Middle frontal gyrus (tissue), 1 donor: ENCODE results near the gene CBX2.

Source experiments
- DNase-seq: peaks from one replicate; pipeline ENCODE4 v3.0.0-alpha.2; 2015; ENCODE audit warnings: low spot score; ENCODE audit errors: extremely low spot score

The CBX2 gene

GRCh38 chr17:79826841-79827578 is 49.1 kb downstream of the CBX2 start:
- no peak for DNase-seq

GRCh38 chr17:79829004-79829403 is 51.1 kb downstream of the CBX2 start:
- DNase-seq: no peak

GRCh38 chr17:79829457-79829856 is 51.5 kb downstream of the CBX2 start:
- no peak for DNase-seq

DNA sequence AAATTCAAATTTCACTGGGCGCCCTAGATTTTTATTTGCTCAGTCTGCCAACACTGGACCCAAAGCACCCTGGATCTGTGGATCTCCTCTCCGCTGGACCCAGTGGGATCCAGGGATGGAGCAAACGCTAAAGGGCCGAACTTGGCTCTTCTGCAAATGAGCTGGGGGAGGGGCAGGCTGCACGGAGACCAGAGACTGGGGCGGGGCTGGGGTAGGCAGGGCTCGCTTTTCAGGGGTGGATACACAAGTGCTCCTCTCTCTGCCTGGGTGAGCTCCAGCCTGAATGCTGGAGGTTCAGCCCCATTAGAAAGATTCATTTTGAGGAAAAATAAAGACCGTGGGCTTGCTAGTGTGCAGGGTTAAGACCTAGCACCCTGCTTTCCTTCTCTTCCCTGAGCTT is 52.4 kb downstream of the CBX2 start:
- DNase-seq: no peak

GRCh38 chr17:79830763-79831264 is 52.9 kb downstream of the CBX2 start:
- no peak for DNase-seq

DNA sequence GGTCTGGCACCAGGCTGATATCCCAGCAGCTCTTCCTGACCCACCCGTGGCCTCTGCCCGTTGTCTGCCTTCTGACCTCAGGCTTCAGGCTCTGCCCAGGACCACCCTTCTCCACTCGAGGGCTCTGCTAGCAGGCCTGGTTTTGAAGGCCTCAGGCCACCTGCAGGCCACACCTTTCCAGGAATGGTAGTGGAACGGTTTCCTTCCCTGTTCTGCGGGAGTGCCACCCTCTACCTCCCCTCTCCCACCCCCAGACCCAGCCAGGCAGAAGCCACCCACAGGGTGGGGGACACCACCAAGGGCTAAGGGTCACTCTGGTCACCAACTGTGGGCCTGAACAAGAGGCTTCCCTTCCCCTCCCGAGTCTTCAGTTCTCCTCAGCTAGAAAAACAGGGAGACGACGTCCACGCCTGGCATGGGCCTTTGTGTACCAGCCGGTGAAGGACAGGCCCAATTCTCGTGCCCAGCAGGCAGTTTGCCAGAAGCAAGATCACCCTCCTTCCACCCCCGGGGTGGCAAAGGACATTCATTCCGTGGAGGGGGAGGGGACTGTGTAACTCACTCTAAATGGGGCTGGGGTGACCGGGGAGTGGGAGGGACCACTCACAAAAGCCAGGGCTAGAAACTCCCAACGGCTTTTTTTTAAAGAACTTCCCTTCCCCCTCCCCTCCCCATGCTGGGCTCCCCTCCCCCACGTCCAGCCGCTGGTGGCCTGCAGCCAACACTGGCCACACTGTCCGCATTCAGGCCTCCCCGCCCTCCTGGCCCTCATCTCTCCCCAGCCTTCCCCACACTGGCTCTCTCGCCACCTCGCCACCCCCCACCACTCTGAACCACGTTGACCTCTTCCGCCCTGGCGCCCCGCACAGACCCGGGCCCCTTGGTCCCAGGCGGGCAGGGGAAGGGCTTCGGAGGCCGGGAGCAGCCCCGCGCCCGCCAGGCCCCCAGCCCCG is 53.6 kb downstream of the CBX2 start:
- DNase-seq: no peak

GRCh38 chr17:79832218-79833109 is 54.5 kb downstream of the CBX2 start:
- DNase-seq: no peak

GRCh38 chr17:79833110-79833450 is 55.1 kb downstream of the CBX2 start:
- DNase-seq: no peak

DNA sequence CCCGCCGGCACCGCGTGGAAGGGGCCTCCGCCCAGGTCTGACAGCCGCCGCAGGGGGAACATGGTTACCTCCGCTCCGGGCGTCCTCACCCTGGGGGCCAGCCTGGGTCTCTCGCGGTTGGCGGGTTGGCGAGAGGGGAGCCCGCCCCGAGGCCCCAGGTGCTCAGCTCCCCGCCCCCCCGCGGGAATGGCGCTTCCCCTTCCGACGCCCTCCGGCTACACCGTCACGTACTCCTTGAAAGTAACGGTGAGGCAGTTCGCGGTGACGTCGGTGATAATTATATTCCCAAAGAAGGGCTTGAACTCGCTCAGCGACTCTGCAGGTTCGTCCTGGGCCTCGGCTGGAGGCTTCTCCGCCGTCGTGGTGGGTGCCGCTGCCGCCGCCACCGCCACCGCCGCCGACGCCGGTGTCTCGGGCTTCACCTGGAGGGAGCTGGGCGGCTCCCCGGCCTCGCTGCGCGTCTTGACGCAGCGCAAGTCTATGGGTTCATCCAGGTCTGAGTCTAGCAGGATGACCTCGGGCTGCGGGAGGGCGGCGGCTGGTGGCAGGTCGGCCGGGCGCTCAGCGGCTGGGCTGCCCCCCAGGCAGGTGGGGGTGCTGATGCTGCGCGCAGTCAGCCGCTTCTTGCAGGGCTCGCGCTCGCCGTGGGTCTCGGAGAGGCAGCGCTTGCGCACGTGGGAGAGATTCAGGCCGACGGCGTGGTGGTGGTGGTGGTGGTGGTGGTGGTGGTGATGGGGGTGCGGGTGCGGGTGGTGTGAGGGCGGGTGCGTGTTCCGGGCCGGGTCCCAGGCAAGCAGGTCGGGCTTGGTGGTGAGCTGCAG is 56.0 kb downstream of the CBX2 start:
- no peak for DNase-seq

DNA sequence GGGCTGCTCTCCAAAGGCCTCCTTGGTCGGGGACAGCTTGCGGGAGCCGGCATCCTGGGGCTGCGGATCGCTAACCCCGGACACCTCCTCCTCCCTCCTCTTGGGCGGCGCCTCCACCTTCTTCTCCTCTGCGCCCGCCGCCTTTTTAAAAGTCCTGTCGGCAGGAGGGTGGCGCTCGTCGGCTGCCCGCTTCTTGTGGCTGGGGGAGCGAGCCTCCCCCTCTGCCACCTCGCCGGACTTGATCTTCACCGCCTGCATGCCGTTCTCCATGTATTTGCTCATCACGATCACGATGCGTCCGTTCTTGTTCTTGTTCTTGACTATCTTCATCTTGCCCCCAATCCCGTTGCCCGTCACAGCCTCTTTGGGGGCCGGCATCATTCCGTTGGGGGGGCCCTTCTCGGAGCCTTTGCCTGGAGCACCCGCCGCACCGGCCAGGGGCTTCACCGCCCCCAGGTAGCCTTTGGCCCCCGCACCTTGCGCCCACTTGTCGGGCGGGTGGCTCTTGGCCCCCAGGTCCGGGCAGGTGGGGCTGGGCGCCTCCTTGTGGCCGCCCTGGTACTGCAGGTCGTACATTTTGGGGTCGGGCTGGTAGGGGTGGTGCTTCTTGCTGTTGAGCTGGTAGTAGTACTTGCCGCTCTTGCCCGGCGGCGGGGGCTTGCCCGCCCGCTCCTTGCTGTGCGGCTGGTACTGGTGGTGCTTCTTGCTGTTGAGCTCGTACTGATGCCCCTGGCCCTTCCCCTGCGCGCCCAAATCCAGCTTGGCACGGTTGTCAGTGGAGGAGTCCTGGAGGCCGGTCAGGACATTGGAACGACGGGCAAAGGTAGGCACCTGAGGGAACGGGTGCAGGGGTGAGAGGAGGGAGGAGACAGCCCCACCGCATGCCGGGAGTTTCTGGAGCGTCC is 56.9 kb downstream of the CBX2 start:
- no peak for DNase-seq

DNA sequence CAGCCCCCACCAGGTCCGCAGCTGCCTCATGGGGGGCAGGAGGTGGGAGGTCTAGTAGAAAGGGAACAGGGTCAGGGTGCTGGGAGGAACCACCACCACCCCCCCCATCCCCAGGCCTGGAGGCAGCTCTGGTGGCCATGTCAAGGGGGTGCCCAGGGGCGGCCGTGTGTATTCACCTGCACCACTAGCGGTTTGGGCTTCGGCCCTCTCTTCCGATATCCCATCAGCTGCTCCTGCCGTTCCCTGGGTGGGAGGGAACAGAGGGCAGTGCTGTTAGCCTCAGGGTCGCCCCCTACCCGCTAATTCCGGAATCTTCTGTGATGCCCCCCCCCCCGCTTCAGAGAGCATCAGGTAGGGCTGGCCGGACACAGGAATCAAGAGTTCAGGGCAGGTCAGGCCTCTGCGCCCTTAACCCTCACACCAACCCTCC is 57.5 kb downstream of the CBX2 start:
- DNase-seq: no peak

- DNase-seq: no peak
These were observed 58.1 kb downstream of the CBX2 start for GRCh38 chr17:79835953-79836509.

- no peak for DNase-seq
These were observed 58.6 kb downstream of the CBX2 start for GRCh38 chr17:79836510-79836971.

DNA sequence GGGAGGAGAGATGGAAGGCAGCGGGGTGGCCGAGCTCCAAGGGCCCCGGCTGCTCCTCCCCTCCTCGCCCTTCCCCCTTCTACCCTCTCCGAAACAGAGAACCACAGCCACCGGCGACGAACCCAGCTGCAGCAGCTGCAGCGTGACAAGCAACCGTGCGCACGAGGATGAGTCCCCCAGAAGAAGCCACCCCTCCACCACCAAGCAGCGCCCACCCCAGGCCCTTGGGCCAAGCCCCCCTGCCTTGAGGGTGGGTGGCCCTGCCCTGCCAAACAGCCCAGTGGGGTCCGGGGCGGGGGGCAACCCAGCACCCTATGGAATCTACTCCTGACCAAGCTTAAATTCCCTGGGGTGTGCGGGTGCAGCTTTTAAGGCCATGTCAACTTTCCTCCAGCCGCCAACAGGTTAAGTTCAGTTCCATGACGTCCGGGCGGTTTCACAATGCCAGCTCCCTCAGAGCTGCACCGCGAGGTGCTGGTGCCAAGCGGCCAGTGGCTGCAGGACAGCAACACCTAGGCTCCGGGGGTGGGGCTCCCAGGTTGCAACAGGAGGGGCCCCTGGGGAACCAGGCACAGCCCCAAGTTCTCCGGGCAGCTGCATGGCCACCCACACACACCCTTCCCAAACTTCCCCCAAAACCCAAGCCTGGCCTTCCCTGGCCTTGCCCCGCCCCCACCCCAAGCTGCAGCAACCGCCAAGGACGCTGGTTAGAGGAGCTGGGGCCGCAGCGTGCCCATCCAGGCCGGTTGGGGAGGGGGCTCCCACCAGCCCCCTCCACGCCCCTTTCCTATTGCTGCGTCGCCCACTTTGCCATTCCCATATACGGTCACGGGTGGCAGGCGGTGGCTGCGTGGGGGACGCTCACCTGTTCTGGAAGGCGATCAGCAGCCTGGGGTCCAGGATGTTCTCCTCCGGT is 59.3 kb downstream of the CBX2 start:
- no peak for DNase-seq
